Trophoblast cell (in vitro differentiated cells and primary cell): ENCODE data around the gene OR6T1.

ENCODE experiments used
- DNase-seq, 2 donors: peaks; one replicate each; pipeline ENCODE4 v3.0.0-alpha.2; 2016
- H2AFZ ChIP-seq: 2 replicates; pipeline ENCODE4 v1.6.1; 2013; ENCODE audit warnings: low read length, moderate library complexity, mild to moderate bottlenecking; ENCODE audit not compliant: insufficient read depth, poor library complexity
- H2AK5ac ChIP-seq: 2 replicates; pipeline ENCODE4 v1.6.1; 2013; ENCODE audit warnings: mild to moderate bottlenecking, low read length
- H2BK120ac ChIP-seq: 2 replicates; pipeline ENCODE4 v1.6.1; 2013; ENCODE audit warnings: low read length, mild to moderate bottlenecking, moderate library complexity; ENCODE audit not compliant: insufficient read depth, poor library complexity
- H2BK12ac ChIP-seq: 2 replicates; pipeline ENCODE4 v1.6.1; 2013; ENCODE audit warnings: mild to moderate bottlenecking, low read length, moderate library complexity
- H2BK5ac ChIP-seq: 2 replicates; pipeline ENCODE4 v1.6.1; 2013; ENCODE audit warnings: low read length, low read depth, moderate library complexity, mild to moderate bottlenecking; ENCODE audit not compliant: poor library complexity
- H3K14ac ChIP-seq: 2 replicates; pipeline ENCODE4 v1.6.1; 2013; ENCODE audit warnings: mild to moderate bottlenecking, low read length
- H3K18ac ChIP-seq: 2 replicates; pipeline ENCODE4 v1.6.1; 2013; ENCODE audit warnings: mild to moderate bottlenecking, low read length
- H3K23ac ChIP-seq: 2 replicates; pipeline ENCODE4 v1.6.1; 2013; ENCODE audit warnings: low read length
- H3K27ac ChIP-seq: 2 replicates; pipeline ENCODE4 v1.5.1; 2013; ENCODE audit warnings: low read depth, mild to moderate bottlenecking, inconsistent platforms, low read length, moderate library complexity
- H3K27me3 ChIP-seq: 2 replicates; pipeline ENCODE4 v1.6.1; 2013; ENCODE audit warnings: inconsistent platforms, mild to moderate bottlenecking, low read length, moderate library complexity; ENCODE audit not compliant: insufficient read depth
- H3K36me3 ChIP-seq, 2 experiments: 1 replicate in 1 of 2; 2 replicates in 1 of 2; pipeline ENCODE4 v1.6.1; 2013; ENCODE audit warnings: low read length in 2 of 2, mild to moderate bottlenecking in 2 of 2, moderate library complexity in 1 of 2; ENCODE audit not compliant: insufficient read depth in 2 of 2, control insufficient read depth in 1 of 2
- H3K4ac ChIP-seq: 2 replicates; pipeline ENCODE4 v1.6.1; 2013; ENCODE audit warnings: low read depth, mild to moderate bottlenecking, low read length, moderate library complexity
- H3K4me1 ChIP-seq, 2 experiments: 1 replicate in 1 of 2; 2 replicates in 1 of 2; pipeline ENCODE4 v1.6.1; 2013; ENCODE audit warnings: low read length in 2 of 2, mild to moderate bottlenecking in 2 of 2, moderate library complexity in 1 of 2; ENCODE audit not compliant: insufficient read depth in 2 of 2, control insufficient read depth in 1 of 2
- H3K4me2 ChIP-seq: 2 replicates; pipeline ENCODE4 v1.6.1; 2013; ENCODE audit warnings: inconsistent platforms, mild to moderate bottlenecking, low read length, moderate library complexity
- H3K4me3 ChIP-seq: 2 replicates; pipeline ENCODE4 v1.5.1; 2013; ENCODE audit warnings: mild to moderate bottlenecking, low read depth, low read length, inconsistent platforms
- H3K79me1 ChIP-seq: one replicate; pipeline ENCODE4 v1.6.1; 2013; ENCODE audit warnings: low read length
- H3K79me2 ChIP-seq: 2 replicates; pipeline ENCODE4 v1.6.1; 2013; ENCODE audit warnings: low read length, mild to moderate bottlenecking; ENCODE audit not compliant: control insufficient read depth, insufficient read depth, poor library complexity
- H3K9ac ChIP-seq: 2 replicates; pipeline ENCODE4 v1.6.1; 2013; ENCODE audit warnings: mild to moderate bottlenecking, low read length
- H3K9me3 ChIP-seq: 2 replicates; pipeline ENCODE4 v1.6.1; 2013; ENCODE audit warnings: low read depth, mild to moderate bottlenecking, control low read depth, inconsistent platforms, low read length; ENCODE audit not compliant: insufficient read depth
- H4K12ac ChIP-seq: 2 replicates; pipeline ENCODE4 v1.6.1; 2013; ENCODE audit warnings: low read depth, mild to moderate bottlenecking, low read length, moderate library complexity
- H4K8ac ChIP-seq: 2 replicates; pipeline ENCODE4 v1.6.1; 2013; ENCODE audit warnings: low read depth, mild to moderate bottlenecking, low read length, moderate library complexity
- H4K91ac ChIP-seq: one replicate; pipeline ENCODE4 v1.6.1; 2013; ENCODE audit warnings: low read depth, mild to moderate bottlenecking, low read length, moderate library complexity
- WGBS: extraction: QIAGEN DNeasy Blood & Tissue Kit; methylation state at CpG from one replicate; pipeline ENCODE4 v1.1.7; 2013; ENCODE audit warnings: missing lambda C conversion rate; ENCODE audit not compliant: insufficient read length, insufficient coverage; ENCODE audit errors: extremely low coverage; 5-methylcytosine and 5-hydroxymethylcytosine counted together

The OR6T1 gene

DNA sequence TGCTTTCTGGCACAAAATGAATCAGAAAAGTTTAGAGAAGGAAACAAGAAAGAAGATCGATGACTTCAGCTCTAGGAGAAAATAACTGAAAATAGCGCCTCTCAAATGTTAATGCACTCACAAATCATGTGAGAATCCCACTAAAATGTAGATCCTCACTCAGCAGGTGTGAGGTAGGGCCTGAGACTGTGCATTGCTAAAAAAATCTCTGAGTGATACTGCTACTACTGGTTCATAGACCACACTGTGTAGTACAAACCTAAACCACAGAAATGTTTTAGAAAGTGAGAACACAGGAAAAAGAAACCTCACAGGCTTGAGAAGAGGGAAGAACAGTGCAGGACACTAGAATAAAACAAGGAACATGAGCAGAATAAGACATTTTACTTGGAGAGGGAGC is 39.7 kb downstream of the OR6T1 start:
- Histone ChIP-seq H2BK5ac (no peak overlapping the region), H2BK12ac (no peak overlapping the region), H3K4me2 (no peak overlapping the region), H2BK120ac (no peak overlapping the region), H3K9me3 (no peaks in the 10 kb centered on the region), H3K4me3 (no peak overlapping the region), H3K14ac (no peak overlapping the region), H3K27me3 (no peaks in the 10 kb centered on the region), H4K91ac (no peak overlapping the region), H3K18ac (no peak overlapping the region), H4K8ac (no peak overlapping the region), H3K79me2 (no peaks in the 10 kb centered on the region), H2AFZ (no peak overlapping the region), H3K23ac (peak overlapping the region; percentile 70), H4K12ac (no peak overlapping the region), H3K36me3 (no peaks in the 10 kb centered on the region), H3K27ac (no peak overlapping the region), H3K79me1 (no peaks in the 10 kb centered on the region), H3K4me1 (no peaks in the 10 kb centered on the region), H3K9ac (no peak overlapping the region), H3K4ac (no peak overlapping the region), H2AK5ac (no peak overlapping the region)
- no CpG with 5 or more reads among the region's 2 CpGs for WGBS
- DNase-seq, result no peak

DNA sequence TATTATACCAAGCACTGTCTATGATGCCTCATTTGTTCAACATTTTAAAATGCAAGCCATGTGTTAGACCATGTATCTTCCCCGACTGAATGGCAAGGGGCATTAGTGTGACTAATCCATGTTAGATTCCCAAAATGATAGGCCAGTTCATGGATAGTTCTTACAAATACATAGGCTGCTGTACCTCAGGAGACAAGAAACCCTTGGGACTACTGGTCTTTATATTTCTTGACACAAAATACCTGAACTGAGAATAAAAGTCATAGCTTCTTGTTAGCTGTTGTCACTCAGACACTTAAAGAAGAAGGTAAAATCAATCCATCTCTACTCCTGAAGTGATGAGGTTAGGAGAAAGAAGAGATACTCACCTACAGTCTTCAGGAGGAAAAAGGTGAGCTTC is 41.8 kb downstream of the OR6T1 start, which contains the start of gene OR8D4:
TSS of gene OR8D4 (plus strand) at position 301 of the 400 bp plus-strand sequence. CDS start 4,265 bp downstream, outside the sequence.
- H3K4me3 ChIP-seq, result no peak within 1 kb of the TSS
- DNase-seq, result no peak
- H3K79me1 ChIP-seq, result no peaks in the 10 kb centered on the region
- no peak within 1 kb of the TSS for H4K91ac ChIP-seq
- no peak within 1 kb of the TSS for H4K8ac ChIP-seq
- H2BK5ac ChIP-seq, result no peak within 1 kb of the TSS
- no peak within 1 kb of the TSS for H2AK5ac ChIP-seq
- no peak within 1 kb of the TSS for H4K12ac ChIP-seq
- H3K9me3 ChIP-seq, result no peaks in the 10 kb centered on the region
- H3K4me2 ChIP-seq, result no peak within 1 kb of the TSS
- H2AFZ ChIP-seq, result no peak within 1 kb of the TSS
- H3K27me3 ChIP-seq, result no peaks in the 10 kb centered on the region
- no peaks in the 10 kb centered on the region for H3K79me2 ChIP-seq
- H3K36me3 ChIP-seq, result no peaks in the 10 kb centered on the region
- H3K4ac ChIP-seq, result no peak within 1 kb of the TSS
- H3K4me1 ChIP-seq, result no peaks in the 10 kb centered on the region
- no peak within 1 kb of the TSS for H3K27ac ChIP-seq
- no peak within 1 kb of the TSS for H3K14ac ChIP-seq
- H2BK120ac ChIP-seq, result no peak within 1 kb of the TSS
- no peak within 1 kb of the TSS for H3K23ac ChIP-seq
- H3K18ac ChIP-seq, result no peak within 1 kb of the TSS
- no CpG with 5 or more reads among the region's 1 CpG for whole genome bisulfite sequencing
- no peak within 1 kb of the TSS for H2BK12ac ChIP-seq
- H3K9ac ChIP-seq, result no peak within 1 kb of the TSS

DNA sequence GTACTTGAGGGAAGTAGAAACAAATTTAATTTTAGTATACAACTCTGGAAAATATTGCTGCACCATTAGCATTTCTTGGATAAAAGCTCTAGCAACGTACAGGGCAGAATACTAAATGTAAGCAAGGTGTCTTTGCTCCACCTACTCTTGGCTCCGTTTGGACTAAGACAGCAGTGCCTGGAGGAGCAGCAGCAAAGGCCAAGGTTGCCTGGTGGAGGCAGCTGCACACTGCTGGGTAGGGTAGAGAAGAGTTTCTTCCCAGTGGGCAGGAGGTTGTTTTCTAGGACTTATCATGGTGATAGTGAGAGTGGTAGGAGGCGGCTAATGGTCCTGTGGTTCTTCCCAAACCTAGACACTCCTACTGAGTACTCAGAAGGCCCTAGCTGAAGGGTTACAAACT is 43.8 kb downstream of the OR6T1 start:
- WGBS, result no CpG with 5 or more reads among the region's 3 CpGs
- Histone ChIP-seq H3K79me1 (no peaks in the 10 kb centered on the region), H4K12ac (no peak overlapping the region), H3K14ac (no peak overlapping the region), H2AFZ (no peak overlapping the region), H3K27me3 (no peaks in the 10 kb centered on the region), H4K8ac (no peak overlapping the region), H2BK5ac (no peak overlapping the region), H3K18ac (no peak overlapping the region), H2AK5ac (no peak overlapping the region), H3K27ac (no peak overlapping the region), H3K23ac (no peak overlapping the region), H4K91ac (no peak overlapping the region), H3K4me2 (no peak overlapping the region), H2BK120ac (no peak overlapping the region), H3K4ac (no peak overlapping the region), H3K9ac (no peak overlapping the region), H2BK12ac (no peak overlapping the region), H3K79me2 (no peaks in the 10 kb centered on the region), H3K9me3 (no peaks in the 10 kb centered on the region), H3K36me3 (no peaks in the 10 kb centered on the region), H3K4me3 (no peak overlapping the region), H3K4me1 (no peaks in the 10 kb centered on the region)
- DNase-seq, result no peak
